ENCODE results near the gene FNDC3A.

The FNDC3A gene

DNA sequence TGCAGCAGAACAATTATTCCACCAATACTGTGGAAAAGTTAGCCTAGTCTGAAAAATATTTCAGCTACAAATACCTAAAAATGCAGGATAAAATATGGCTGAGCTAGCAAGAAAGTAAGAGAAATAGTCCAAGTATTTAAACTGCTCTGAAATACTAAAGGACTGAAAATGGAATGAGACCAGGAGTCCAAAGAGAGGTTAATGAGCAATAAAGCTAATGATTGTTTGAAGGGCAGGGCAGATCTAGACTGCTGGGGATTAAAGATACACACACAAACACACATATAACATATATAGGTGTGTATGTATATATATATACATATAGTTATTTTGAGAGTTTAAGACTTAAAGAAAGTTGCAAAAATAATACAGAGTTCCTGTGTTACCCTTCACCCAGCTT lies 269.4 kb downstream of the FNDC3A start:
- TF ChIP-seq POLR2A (IDR thresholded peaks at IDR 0.05; ENCODE audit: extremely low read depth, insufficient read length), result no peak
- TF ChIP-seq, protein P1, sequence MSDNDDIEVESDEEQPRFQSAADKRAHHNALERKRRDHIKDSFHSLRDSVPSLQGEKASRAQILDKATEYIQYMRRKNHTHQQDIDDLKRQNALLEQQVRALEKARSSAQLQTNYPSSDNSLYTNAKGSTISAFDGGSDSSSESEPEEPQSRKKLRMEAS (IDR thresholded peaks at IDR 0.05; ENCODE audit: low read depth, low read length), result no peak
- H3K4me3 ChIP-seq (ENCODE audit: low read depth, low read length), result no peak overlapping the region
- DNase-seq (ENCODE audit: low read depth), result no peak

DNA sequence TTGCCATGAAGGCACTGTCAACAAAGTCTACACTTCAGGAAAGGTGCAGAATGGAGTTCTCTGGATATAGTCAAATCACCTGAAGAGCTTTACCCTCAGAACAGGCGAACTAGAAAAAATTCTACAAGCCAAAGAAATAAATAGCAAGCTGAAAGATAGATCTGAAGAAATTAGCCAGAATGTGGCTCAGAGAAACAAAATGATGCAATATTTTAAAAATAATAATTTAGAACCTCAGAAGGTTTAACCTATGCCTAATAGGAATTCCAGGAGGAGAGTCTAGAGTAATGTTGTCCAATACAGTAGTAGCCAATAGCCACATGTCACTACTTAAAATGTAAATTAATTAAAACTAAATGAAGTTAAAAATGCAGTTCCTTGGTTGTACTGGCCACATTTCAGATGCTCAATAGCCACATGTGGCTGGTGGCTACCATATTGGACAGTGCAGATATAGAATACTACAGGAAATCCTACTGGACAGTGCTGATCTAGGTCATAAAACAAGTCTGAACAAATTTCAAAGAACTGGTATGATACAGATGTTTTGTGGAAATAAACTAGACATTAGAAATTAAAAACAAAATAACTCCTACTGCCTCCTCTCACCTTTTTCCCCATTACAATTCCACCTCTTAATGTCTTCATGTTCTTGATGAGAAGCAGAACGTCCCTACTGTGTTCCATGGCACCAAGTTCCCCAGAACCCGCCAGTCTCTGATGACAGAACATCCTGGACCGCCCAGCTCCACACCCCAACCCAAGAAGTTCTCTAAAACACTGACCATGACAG lies 271.3 kb downstream of the FNDC3A start:
- H3K4me3 ChIP-seq (ENCODE audit: low read depth, low read length), result peak overlapping the region; percentile 92
- TF ChIP-seq, protein P1 (IDR thresholded peaks at IDR 0.05; ENCODE audit: low read depth, low read length), result peak; percentile 26; the same call in 1 of the 2 replicates
- no peak for TF ChIP-seq MYC (IDR thresholded peaks at IDR 0.05; ENCODE audit: low read depth, low read length)
- peak; percentile 15 for DNase-seq (ENCODE audit: low read depth)

DNA sequence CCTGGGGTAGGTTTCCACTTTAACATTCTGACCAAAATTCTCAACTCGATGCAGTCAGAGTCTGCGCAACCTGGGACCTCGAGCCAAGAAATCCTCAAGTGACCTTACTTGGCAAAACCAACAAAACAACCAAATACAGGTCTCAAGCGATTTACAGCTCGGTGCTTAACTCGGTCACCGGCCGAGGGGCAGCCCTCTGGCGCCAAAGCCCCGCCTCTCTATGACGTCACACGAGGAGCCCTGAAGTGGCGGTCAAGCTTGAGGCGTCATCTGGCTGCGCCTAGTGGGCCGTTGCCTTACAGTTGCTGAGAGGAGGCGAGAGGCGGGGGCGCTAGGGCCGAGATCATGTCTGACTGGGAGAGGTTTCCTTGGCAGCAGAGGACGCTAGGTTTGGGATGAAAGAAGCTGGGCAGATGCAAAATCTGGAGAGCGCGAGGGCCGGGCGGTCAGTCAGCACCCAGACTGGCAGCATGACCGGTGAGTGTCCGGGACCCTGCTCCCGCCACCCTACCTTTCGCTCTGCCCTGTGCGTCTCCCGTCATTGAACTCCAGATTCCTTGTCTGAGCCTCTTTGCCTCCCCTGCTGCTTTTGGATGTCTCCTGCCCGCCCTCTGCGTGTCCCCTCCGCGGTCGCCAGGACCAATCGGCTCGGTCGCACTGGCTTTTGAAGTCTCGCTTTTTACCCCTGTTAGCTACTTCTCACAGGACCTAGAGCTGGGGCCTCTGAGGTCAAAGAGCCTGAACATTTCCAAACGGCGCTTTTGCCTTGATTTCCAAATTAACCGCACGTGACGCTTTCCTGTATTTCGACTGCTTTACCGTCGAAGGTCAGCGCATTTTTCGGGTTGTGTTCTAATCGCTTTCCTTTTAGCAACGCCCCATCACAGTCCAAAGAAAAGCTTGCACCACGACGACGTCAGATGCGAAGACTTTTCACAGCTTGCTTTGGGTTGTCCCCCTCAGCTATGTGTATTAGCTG lies 272.2 kb downstream of the FNDC3A start, which contains the start of gene CDADC1:
Gene CDADC1 (plus strand): TSS at position 283 of the 979 bp plus-strand sequence. CDS start 113 bp downstream, at position 396.
- TF ChIP-seq MYC (IDR thresholded peaks at IDR 0.05; ENCODE audit: low read depth, low read length) (no peak; the same call in none of the 2 replicates), POLR2A (IDR thresholded peaks at IDR 0.05; ENCODE audit: extremely low read depth, insufficient read length) (peak; percentile 96)
- TF ChIP-seq, protein P2, sequence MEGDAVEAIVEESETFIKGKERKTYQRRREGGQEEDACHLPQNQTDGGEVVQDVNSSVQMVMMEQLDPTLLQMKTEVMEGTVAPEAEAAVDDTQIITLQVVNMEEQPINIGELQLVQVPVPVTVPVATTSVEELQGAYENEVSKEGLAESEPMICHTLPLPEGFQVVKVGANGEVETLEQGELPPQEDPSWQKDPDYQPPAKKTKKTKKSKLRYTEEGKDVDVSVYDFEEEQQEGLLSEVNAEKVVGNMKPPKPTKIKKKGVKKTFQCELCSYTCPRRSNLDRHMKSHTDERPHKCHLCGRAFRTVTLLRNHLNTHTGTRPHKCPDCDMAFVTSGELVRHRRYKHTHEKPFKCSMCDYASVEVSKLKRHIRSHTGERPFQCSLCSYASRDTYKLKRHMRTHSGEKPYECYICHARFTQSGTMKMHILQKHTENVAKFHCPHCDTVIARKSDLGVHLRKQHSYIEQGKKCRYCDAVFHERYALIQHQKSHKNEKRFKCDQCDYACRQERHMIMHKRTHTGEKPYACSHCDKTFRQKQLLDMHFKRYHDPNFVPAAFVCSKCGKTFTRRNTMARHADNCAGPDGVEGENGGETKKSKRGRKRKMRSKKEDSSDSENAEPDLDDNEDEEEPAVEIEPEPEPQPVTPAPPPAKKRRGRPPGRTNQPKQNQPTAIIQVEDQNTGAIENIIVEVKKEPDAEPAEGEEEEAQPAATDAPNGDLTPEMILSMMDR (IDR thresholded peaks at IDR 0.05; ENCODE audit: low read depth, low read length), result no peak
- TF ChIP-seq, protein P1 (IDR thresholded peaks at IDR 0.05; ENCODE audit: low read depth, low read length), result peak; percentile 43
- DNase-seq (ENCODE audit: low read depth), result peak; percentile 98
- H3K4me3 ChIP-seq (ENCODE audit: low read depth, low read length), result peak within 1 kb of the TSS; percentile 92

DNA sequence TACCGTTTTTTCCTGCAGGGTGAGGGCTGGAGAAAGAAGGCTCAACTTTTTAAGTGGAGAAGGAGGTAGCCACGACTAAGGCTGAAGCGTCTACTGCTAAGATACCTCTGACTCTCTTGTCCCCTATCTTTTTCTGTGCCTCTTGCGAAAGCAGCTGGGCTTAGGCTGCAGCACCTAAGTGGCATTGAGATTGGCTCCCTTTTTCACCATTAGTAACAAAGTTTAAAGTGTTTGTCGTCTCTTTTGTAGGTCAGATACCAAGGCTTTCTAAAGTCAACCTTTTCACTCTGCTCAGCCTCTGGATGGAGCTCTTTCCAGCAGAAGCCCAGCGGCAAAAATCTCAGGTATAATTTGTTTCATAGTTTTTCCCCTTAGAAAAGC lies 272.9 kb downstream of the FNDC3A start:
- peak overlapping the region; percentile 92 for H3K4me3 ChIP-seq (ENCODE audit: low read depth, low read length)
- TF ChIP-seq, protein P2 (IDR thresholded peaks at IDR 0.05; ENCODE audit: low read depth, low read length), result peak; percentile 10
- TF ChIP-seq, protein P1 (IDR thresholded peaks at IDR 0.05; ENCODE audit: low read depth, low read length), result no peak
- DNase-seq (ENCODE audit: low read depth), result no peak

DNA sequence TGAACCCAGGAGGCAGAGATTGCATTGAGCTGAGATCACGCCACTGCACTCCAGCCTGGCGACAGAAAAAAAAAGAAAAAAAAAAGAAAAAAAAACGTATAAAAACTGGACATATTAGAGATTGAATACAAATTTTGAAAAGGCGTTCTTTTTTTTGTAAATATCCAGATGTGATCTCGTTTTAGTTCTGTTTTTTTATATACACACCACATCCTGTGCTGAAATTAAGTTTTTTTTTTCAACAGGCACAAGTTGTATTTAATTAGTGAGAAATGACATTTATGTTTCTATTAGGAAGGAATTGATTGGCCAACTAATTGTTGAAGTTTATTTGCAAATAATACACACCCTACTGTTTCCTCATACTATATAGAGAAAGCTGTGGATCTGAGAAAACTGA lies 275.6 kb downstream of the FNDC3A start:
- DNase-seq (ENCODE audit: low read depth), result no peak
- TF ChIP-seq POLR2A (IDR thresholded peaks at IDR 0.05; ENCODE audit: extremely low read depth, insufficient read length) (no peak), MYC (IDR thresholded peaks at IDR 0.05; ENCODE audit: low read depth, low read length) (no peak)
- TF ChIP-seq, protein P2 (IDR thresholded peaks at IDR 0.05; ENCODE audit: low read depth, low read length), result no peak
- TF ChIP-seq, protein P1 (IDR thresholded peaks at IDR 0.05; ENCODE audit: low read depth, low read length), result no peak
- no peak overlapping the region for H3K4me3 ChIP-seq (ENCODE audit: low read depth, low read length)

DNA sequence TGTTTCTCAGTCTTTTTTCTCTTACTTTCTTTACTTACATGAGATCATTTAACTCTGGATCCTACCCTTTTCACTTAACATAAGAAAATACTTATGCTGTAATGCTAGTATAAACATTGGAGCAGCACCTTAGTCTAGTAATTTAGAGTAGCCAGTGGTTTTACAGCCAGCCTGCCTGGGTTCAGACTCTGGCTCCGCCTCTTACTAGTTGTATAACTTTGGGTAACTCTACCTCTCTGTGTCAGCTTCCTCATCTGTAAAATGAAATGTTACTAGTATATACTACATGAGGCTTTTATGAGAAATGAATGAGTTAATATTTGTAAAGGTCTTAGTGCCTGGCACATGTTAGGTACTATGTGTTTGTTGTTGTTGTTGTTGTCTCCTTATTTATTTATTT lies 277.6 kb downstream of the FNDC3A start:
- H3K4me3 ChIP-seq (ENCODE audit: low read depth, low read length), result no peak overlapping the region
- peak; percentile 36 for DNase-seq (ENCODE audit: low read depth)
- TF ChIP-seq POLR2A (IDR thresholded peaks at IDR 0.05; ENCODE audit: extremely low read depth, insufficient read length) (no peak), MYC (IDR thresholded peaks at IDR 0.05; ENCODE audit: low read depth, low read length) (no peak)
- TF ChIP-seq, protein P1 (IDR thresholded peaks at IDR 0.05; ENCODE audit: low read depth, low read length), result no peak
- TF ChIP-seq, protein P2 (IDR thresholded peaks at IDR 0.05; ENCODE audit: low read depth, low read length), result no peak

All from NB4 (cell line).